HCT116 (cell line): ENCODE results near the gene NAA11.

Experiments
- EZH2 ChIP-seq: fragments of 200-600 bp; sonication (generic); IDR thresholded peaks from 2 replicates; pipeline ENCODE4 v1.6.1; 2017; ENCODE audit warnings: antibody characterized with exemption, mixed run types
- POLR2A ChIP-seq: IDR thresholded peaks from 2 replicates; pipeline ENCODE4 v1.7.0; 2011; ENCODE audit warnings: borderline replicate concordance; ENCODE audit not compliant: insufficient read depth, insufficient read length; ENCODE audit errors: extremely low read depth
- TF ChIP-seq, protein P1 (sequence below), 3 experiments: fragments of 200-600 bp in 1 of 3; sonication (generic) in 1 of 3; IDR thresholded peaks in 2 of 3; conservative IDR thresholded peaks in 1 of 3; 2 replicates each; pipeline ENCODE4 v1.5.1; 2012 to 2017; ENCODE audit warnings: low read depth in 2 of 3, low read length in 2 of 3, antibody characterized with exemption in 1 of 3, borderline replicate concordance in 1 of 3, control low read depth in 1 of 3, mild to moderate bottlenecking in 1 of 3, mixed read lengths in 1 of 3, mixed run types in 1 of 3, moderate library complexity in 1 of 3; ENCODE audit not compliant: insufficient read depth in 1 of 3

- TF ChIP-seq EZH2 (no peak), POLR2A (no peak)
- TF ChIP-seq, protein P1, sequence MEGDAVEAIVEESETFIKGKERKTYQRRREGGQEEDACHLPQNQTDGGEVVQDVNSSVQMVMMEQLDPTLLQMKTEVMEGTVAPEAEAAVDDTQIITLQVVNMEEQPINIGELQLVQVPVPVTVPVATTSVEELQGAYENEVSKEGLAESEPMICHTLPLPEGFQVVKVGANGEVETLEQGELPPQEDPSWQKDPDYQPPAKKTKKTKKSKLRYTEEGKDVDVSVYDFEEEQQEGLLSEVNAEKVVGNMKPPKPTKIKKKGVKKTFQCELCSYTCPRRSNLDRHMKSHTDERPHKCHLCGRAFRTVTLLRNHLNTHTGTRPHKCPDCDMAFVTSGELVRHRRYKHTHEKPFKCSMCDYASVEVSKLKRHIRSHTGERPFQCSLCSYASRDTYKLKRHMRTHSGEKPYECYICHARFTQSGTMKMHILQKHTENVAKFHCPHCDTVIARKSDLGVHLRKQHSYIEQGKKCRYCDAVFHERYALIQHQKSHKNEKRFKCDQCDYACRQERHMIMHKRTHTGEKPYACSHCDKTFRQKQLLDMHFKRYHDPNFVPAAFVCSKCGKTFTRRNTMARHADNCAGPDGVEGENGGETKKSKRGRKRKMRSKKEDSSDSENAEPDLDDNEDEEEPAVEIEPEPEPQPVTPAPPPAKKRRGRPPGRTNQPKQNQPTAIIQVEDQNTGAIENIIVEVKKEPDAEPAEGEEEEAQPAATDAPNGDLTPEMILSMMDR (IDR thresholded peaks at IDR 0.05 in 2 of 3, conservative IDR thresholded peaks at IDR 0.05 in 1 of 3; ENCODE audit: borderline replicate concordance in 1 of 3, insufficient read depth in 1 of 3, low read depth in 2 of 3, low read length in 2 of 3) = no peak
Observed at GRCh38 chr4:79306795-79307194, 19.1 kb downstream of the NAA11 start.
